Uterus (tissue), 4 donors: ENCODE measurements around the gene LRRC72. TPM values are rescaled to one million over a fixed set of nuclear protein-coding genes. Genes with fewer than 3 reads are reported as not detected.

Experiments used
- DNase-seq, 2 donors: peaks; one replicate each; pipeline ENCODE4 v3.0.0-alpha.2; 2019 to 2020
- H3K27ac ChIP-seq, 2 donors: fragments of 200-600 bp; sonication (generic); 1 replicate in 1 of 2; 2 replicates in 1 of 2; pipeline ENCODE4 v1.5.1; 2016 to 2018
- H3K27me3 ChIP-seq, 2 donors: fragments of 200-600 bp; sonication (generic); one replicate each; pipeline ENCODE4 v1.5.1; 2018 to 2019; ENCODE audit warnings: control low read depth in 1 of 2
- H3K36me3 ChIP-seq, 2 donors: fragments of 200-600 bp; sonication (generic); one replicate each; pipeline ENCODE4 v1.5.1; 2019; ENCODE audit warnings: control low read depth in 1 of 2
- H3K4me1 ChIP-seq, 2 donors: fragments of 200-600 bp; sonication (generic); one replicate each; pipeline ENCODE4 v1.5.1; 2018 to 2019; ENCODE audit warnings: control low read depth in 1 of 2
- H3K4me3 ChIP-seq, 2 donors: fragments of 200-600 bp; sonication (generic); 1 replicate in 1 of 2; 2 replicates in 1 of 2; pipeline ENCODE4 v1.5.1; 2018 to 2019; ENCODE audit warnings: mild to moderate bottlenecking in 1 of 2
- H3K9me3 ChIP-seq, 2 donors: fragments of 200-600 bp; sonication (generic); one replicate each; pipeline ENCODE4 v1.5.1; 2019; ENCODE audit warnings: control low read depth in 1 of 2
- POLR2A ChIP-seq, 2 donors: fragments of 450-650 bp; IDR thresholded peaks; one replicate each; pipeline ENCODE4 v1.6.1; 2016; ENCODE audit warnings: antibody characterized with exemption in 2 of 2, mild to moderate bottlenecking in 1 of 2, moderate library complexity in 1 of 2
- intact Hi-C: fragments of 100-400 bp; cut with DNase I; formaldehyde crosslinking; loops from one replicate; pipeline ENCODE4 v1.15.1; 2023; ENCODE audit warnings: low total_unique reads
- total RNA-seq, 4 donors: library from RNA; depleted of rRNA in 3 of 4; stranded (reverse); fragments of >200 nt in 3 of 4; gene quantifications; one replicate each; pipeline versions ENCODE4 v1.1.0 to v1.2.4, GENCODE V29; 2014 to 2023
- TF ChIP-seq, protein P1 (sequence below), 4 experiments: fragments of 200-600 bp in 2 of 4; fragments of 450-650 bp in 2 of 4; sonication (generic) in 2 of 4; IDR thresholded peaks; one replicate each; pipeline ENCODE4 v1.5.1; 2016 to 2019; ENCODE audit warnings: antibody characterized with exemption in 4 of 4, mild to moderate bottlenecking in 2 of 4, moderate library complexity in 1 of 4
- donor health status: DM: yes; HTN: yes; CAD: no.

The LRRC72 gene
- total RNA-seq, 4 donors from 2014 or later = not detected

DNA sequence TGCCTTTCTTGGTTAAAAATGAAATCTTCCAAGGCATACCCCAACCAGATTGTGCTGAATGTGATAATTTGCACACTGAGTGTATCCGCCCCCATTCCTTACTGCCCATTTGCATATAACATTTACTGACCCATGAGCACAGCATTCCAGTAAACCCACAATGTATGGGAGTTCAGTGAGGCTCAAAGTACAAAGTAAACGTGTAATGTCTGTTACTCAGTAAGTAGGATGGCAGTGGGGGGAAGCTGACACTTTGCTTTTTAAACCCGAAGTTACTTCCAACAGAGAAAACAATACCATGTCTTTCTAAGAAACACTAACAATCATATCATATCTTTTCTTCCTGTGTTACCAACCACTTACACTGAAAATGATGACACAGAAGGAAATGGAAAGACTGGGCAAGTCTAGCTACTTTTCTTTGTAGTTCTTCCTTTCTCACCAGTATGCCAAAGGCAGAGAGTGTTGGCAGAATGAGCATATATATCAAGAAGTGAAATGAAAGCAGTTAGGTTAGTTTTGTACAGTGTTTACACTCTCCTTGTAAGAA lies 34.0 kb upstream of the LRRC72 start:
- Histone ChIP-seq H3K9me3 (no peaks in the 10 kb centered on the region), H3K27ac (no peak overlapping the region), H3K4me3 (no peak overlapping the region), H3K27me3 (no peaks in the 10 kb centered on the region), H3K4me1 (no peaks in the 10 kb centered on the region), H3K36me3 (no peaks in the 10 kb centered on the region)
- DNase-seq = no peak
- intact Hi-C loops = no loop called here
- TF ChIP-seq POLR2A (IDR thresholded peaks at IDR 0.05) = no peak
- TF ChIP-seq, protein P1, sequence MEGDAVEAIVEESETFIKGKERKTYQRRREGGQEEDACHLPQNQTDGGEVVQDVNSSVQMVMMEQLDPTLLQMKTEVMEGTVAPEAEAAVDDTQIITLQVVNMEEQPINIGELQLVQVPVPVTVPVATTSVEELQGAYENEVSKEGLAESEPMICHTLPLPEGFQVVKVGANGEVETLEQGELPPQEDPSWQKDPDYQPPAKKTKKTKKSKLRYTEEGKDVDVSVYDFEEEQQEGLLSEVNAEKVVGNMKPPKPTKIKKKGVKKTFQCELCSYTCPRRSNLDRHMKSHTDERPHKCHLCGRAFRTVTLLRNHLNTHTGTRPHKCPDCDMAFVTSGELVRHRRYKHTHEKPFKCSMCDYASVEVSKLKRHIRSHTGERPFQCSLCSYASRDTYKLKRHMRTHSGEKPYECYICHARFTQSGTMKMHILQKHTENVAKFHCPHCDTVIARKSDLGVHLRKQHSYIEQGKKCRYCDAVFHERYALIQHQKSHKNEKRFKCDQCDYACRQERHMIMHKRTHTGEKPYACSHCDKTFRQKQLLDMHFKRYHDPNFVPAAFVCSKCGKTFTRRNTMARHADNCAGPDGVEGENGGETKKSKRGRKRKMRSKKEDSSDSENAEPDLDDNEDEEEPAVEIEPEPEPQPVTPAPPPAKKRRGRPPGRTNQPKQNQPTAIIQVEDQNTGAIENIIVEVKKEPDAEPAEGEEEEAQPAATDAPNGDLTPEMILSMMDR (IDR thresholded peaks at IDR 0.05) = no peak

DNA sequence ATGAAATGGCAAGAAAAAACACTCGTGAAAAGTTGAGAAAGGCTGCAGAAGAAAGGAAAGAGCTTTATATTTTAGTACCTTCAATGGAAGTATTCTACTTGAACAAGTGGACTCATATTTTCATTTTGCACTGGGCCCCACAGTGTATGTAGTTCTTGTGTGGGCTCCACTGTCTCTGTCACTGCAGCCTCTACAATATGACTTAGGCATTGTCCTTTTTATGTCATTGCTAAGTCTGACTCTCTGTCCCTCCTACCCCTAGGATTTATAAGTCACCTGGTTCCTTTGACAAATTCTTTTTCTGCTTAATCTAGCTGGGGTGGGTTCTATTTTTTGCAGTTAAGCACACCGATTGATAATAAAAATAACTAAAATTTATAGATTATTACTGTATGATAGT lies 33.4 kb upstream of the LRRC72 start:
- Histone ChIP-seq H3K4me3 (no peak overlapping the region), H3K4me1 (no peaks in the 10 kb centered on the region), H3K9me3 (no peaks in the 10 kb centered on the region), H3K27ac (no peak overlapping the region), H3K27me3 (no peaks in the 10 kb centered on the region), H3K36me3 (no peaks in the 10 kb centered on the region)
- TF ChIP-seq, protein P1 (IDR thresholded peaks at IDR 0.05) = no peak
- no peak for TF ChIP-seq POLR2A (IDR thresholded peaks at IDR 0.05)
- intact Hi-C loops = no loop called here
- no peak for DNase-seq

DNA sequence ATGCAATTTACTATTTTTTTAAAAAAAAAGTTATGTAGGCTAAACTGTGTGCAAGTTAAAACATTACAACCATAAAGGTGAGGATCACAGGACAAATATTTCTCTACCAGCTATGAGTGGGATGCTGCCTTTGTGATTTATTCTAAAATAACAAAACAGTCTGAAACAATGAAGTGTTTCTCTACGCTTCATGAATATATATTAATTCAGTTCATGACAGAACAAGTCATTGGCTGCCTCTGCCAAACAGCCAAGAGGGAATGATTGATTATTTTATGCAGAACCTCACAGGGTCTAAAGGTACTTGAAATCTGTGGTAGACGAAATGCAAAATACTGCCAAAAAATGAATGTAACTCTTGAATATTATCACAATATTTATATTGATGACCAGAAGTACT lies 32.1 kb upstream of the LRRC72 start:
- H3K36me3 ChIP-seq = no peaks in the 10 kb centered on the region
- H3K4me1 ChIP-seq = no peaks in the 10 kb centered on the region
- H3K27me3 ChIP-seq = no peaks in the 10 kb centered on the region
- no peak overlapping the region for H3K4me3 ChIP-seq
- H3K9me3 ChIP-seq = no peaks in the 10 kb centered on the region
- DNase-seq = no peak
- H3K27ac ChIP-seq = no peak overlapping the region
- intact Hi-C loops = no loop called here
- no peak for TF ChIP-seq POLR2A (IDR thresholded peaks at IDR 0.05)
- TF ChIP-seq, protein P1 (IDR thresholded peaks at IDR 0.05) = no peak

GRCh38 chr7:16494955-16495719 lies 31.5 kb upstream of the LRRC72 start:
- Histone ChIP-seq H3K27me3 (no peaks in the 10 kb centered on the region), H3K36me3 (no peaks in the 10 kb centered on the region), H3K4me1 (no peaks in the 10 kb centered on the region), H3K9me3 (no peaks in the 10 kb centered on the region), H3K27ac (no peak overlapping the region), H3K4me3 (no peak overlapping the region)
- intact Hi-C loops = no loop called here
- TF ChIP-seq POLR2A (IDR thresholded peaks at IDR 0.05) = no peak
- TF ChIP-seq, protein P1 (IDR thresholded peaks at IDR 0.05) = no peak
- no peak for DNase-seq

DNA sequence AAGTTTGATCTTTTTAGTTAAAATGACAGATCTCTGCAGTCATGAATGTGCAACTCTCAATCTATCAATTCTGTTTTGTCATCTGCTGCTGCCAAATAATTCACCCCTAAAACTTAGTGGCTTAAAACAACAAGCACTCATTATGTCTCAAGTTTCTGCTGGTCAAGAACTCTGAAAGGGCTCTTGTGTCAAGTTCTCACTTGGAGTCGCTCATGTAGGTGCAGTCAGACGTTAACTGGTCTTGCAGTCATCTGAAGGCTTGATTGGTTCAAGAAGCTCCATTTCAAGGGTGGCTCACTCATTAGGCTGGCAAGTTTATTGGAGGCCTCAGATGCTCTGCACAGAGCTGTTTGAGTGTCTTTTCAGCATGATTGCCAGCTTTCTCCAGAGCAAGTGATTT lies 28.5 kb upstream of the LRRC72 start:
- Histone ChIP-seq H3K4me1 (no peaks in the 10 kb centered on the region), H3K4me3 (no peak overlapping the region), H3K9me3 (no peaks in the 10 kb centered on the region), H3K36me3 (no peaks in the 10 kb centered on the region), H3K27me3 (no peaks in the 10 kb centered on the region), H3K27ac (no peak overlapping the region)
- intact Hi-C loops = no loop called here
- DNase-seq = no peak
- TF ChIP-seq, protein P1 (IDR thresholded peaks at IDR 0.05) = no peak
